ENCODE measurements around the gene MYO1C.
A peak's percentile ranks its signal among the peaks of the same experiment; 100 is the strongest.
"Not testable (repeated sequence)": the region's sequence is repeated elsewhere in the genome, so short reads cannot be mapped to it uniquely, and the experiment has no call there.

The MYO1C gene

GRCh38 chr17:1492249-1493206 is at the start of gene MYO1C:
MYO1C (minus strand) TSS chr17:1492686; CDS start chr17:1492487, 199 bp downstream.
- no peak for DNase-seq

- DNase-seq: no peak
Measured at GRCh38 chr17:1541367-1541904, 49.0 kb upstream of the MYO1C start.

- no peak for DNase-seq
Measured at GRCh38 chr17:1539811-1540210, 47.3 kb upstream of the MYO1C start.

GRCh38 chr17:1535737-1536136 is 43.3 kb upstream of the MYO1C start:
- DNase-seq: no peak

- no peak for DNase-seq
Measured at GRCh38 chr17:1533661-1534325, 41.3 kb upstream of the MYO1C start.

GRCh38 chr17:1532836-1533602 is 40.5 kb upstream of the MYO1C start:
- no peak for DNase-seq

GRCh38 chr17:1529863-1530262 is 37.4 kb upstream of the MYO1C start:
- DNase-seq: no peak

- not testable (repeated sequence) for DNase-seq
Measured at GRCh38 chr17:1526876-1527275, 34.4 kb upstream of the MYO1C start.

- no peak for DNase-seq
Measured at GRCh38 chr17:1522626-1523025, 30.1 kb upstream of the MYO1C start.

- DNase-seq: no peak
Measured at GRCh38 chr17:1521086-1521640, 28.7 kb upstream of the MYO1C start.

GRCh38 chr17:1519678-1520077 is 27.2 kb upstream of the MYO1C start:
- no peak for DNase-seq

- no peak for DNase-seq
Measured at GRCh38 chr17:1518410-1518809, 25.9 kb upstream of the MYO1C start.

GRCh38 chr17:1516388-1517161 is 24.1 kb upstream of the MYO1C start, which contains the start of gene INPP5K:
INPP5K (minus strand) TSS chr17:1516612; CDS start chr17:1516499, 113 bp downstream.
- peak; percentile 81 to 83 for DNase-seq

GRCh38 chr17:1515640-1516387 is 23.3 kb upstream of the MYO1C start:
- peak; percentile 29 to 41 for DNase-seq

- no peak for DNase-seq
Measured at GRCh38 chr17:1512351-1512750, 19.9 kb upstream of the MYO1C start.

GRCh38 chr17:1511756-1512321 is 19.4 kb upstream of the MYO1C start:
- DNase-seq: no peak

- no peak for DNase-seq
Measured at GRCh38 chr17:1511290-1511689, 18.8 kb upstream of the MYO1C start.

- DNase-seq: no peak
Measured at GRCh38 chr17:1509290-1509881, 16.9 kb upstream of the MYO1C start.

- DNase-seq: not testable (repeated sequence)
Measured at GRCh38 chr17:1508709-1509108, 16.2 kb upstream of the MYO1C start.

- DNase-seq: no peak
Measured at GRCh38 chr17:1506649-1507267, 14.3 kb upstream of the MYO1C start.

All from AML-193 (cell line).